Measurements from ENCODE around the gene OR52D1. TPM values are rescaled to one million over a fixed set of nuclear protein-coding genes. Genes with fewer than 3 reads are reported as not detected.

The OR52D1 gene
- total RNA-seq, 2 experiments from 2014 or later: not detected

- ATAC-seq (ENCODE audit: poor library complexity) (no peak), DNase-seq (no peak)
- no peaks in the 10 kb centered on the region for H3K36me3 Mint-ChIP-seq (ENCODE audit: low read depth)
- no peak overlapping the region for H3K4me3 Mint-ChIP-seq
- intact Hi-C loops (cut with DNase I, micrococcal nuclease): no loop called here
- no peak overlapping the region for H3K27ac Mint-ChIP-seq
- H3K4me1 ChIP-seq (ENCODE audit: insufficient read depth, low read length): no peaks in the 10 kb centered on the region
- TF ChIP-seq CTCF (IDR thresholded peaks at IDR 0.05): no peak
- ChIA-PET POLR2A (no interaction called here), CTCF (no interaction called here)
- H3K9me3 Mint-ChIP-seq: no peaks in the 10 kb centered on the region
- H3K4me1 Mint-ChIP-seq (ENCODE audit: low read depth): no peaks in the 10 kb centered on the region
- H3K9me3 ChIP-seq (ENCODE audit: control insufficient read depth in 1 of 2, insufficient read depth in 1 of 2, low read length in 2 of 2): no peaks in the 10 kb centered on the region
- H3K36me3 ChIP-seq (ENCODE audit: insufficient read depth, low read length): no peaks in the 10 kb centered on the region
- no peaks in the 10 kb centered on the region for H3K27me3 Mint-ChIP-seq
- peaks cover 0 to 2% of the 10 kb centered on the region in 2 experiments for H3K27me3 ChIP-seq (ENCODE audit: control insufficient read depth in 1 of 2, insufficient read depth in 2 of 2, low read length in 2 of 2)
- H3K4me3 ChIP-seq (ENCODE audit: low read length): no peak overlapping the region
- H3K27ac ChIP-seq (ENCODE audit: low read depth in 1 of 2, low read length in 2 of 2): no peak overlapping the region
Observed at GRCh38 chr11:5504403-5504921, 16.0 kb downstream of the OR52D1 start.

- no peak overlapping the region for H3K27ac Mint-ChIP-seq
- no peak overlapping the region for H3K4me3 Mint-ChIP-seq
- Histone ChIP-seq H3K4me3 (ENCODE audit: low read length) (no peak overlapping the region), H3K4me1 (ENCODE audit: insufficient read depth, low read length) (no peaks in the 10 kb centered on the region), H3K9me3 (ENCODE audit: control insufficient read depth in 1 of 2, insufficient read depth in 1 of 2, low read length in 2 of 2) (no peaks in the 10 kb centered on the region), H3K36me3 (ENCODE audit: insufficient read depth, low read length) (no peaks in the 10 kb centered on the region), H3K27me3 (ENCODE audit: control insufficient read depth in 1 of 2, insufficient read depth in 2 of 2, low read length in 2 of 2) (peaks cover 0 to 2% of the 10 kb centered on the region in 2 experiments), H3K27ac (ENCODE audit: low read depth in 1 of 2, low read length in 2 of 2) (no peak overlapping the region)
- no peaks in the 10 kb centered on the region for H3K36me3 Mint-ChIP-seq (ENCODE audit: low read depth)
- no peaks in the 10 kb centered on the region for H3K27me3 Mint-ChIP-seq
- no peak for TF ChIP-seq CTCF (IDR thresholded peaks at IDR 0.05)
- ATAC-seq (ENCODE audit: poor library complexity): no peak
- no peaks in the 10 kb centered on the region for H3K9me3 Mint-ChIP-seq
- DNase-seq: no peak
- H3K4me1 Mint-ChIP-seq (ENCODE audit: low read depth): no peaks in the 10 kb centered on the region
- intact Hi-C loops (cut with DNase I, micrococcal nuclease): no loop called here
- POLR2A ChIA-PET: no interaction called here
- CTCF ChIA-PET: no interaction called here
Observed at GRCh38 chr11:5505363-5506048, 17.0 kb downstream of the OR52D1 start.

DNA sequence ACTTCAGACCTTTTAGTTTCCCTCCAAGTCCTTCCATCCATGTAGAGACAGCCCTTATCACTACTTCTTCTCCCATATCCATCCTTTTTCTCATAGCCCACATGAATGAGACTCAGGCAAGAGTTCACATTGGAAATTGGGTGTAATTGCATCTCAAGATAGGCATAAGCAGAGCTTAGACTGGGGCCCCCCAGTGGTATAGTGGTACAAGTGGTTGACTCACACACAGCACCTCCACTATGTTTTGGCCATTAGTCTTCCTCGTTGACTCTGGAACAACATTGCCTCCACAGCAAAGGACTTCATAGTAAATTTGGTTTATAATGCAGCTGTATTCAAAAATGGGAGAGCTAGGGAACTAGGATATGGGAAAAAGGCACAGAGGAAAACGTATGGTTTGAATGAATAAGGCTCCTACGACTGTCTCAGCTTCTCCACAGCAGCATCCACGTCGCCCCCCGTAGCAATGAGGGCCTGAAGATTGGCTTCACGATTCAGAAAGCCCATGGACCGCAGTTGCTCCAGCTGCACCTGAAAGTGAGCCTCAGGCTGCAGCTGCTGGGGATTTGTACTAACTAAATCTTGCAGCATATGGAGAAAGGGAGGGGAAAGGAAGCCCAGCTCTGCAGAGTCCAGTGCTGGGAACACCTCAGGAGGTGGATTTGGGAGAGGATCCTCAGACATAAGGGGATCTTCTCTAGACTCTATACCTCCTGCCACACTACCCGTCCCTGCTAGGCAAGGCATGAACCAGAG lies 18.9 kb downstream of the OR52D1 start:
- Histone ChIP-seq H3K27me3 (ENCODE audit: control insufficient read depth in 1 of 2, insufficient read depth in 2 of 2, low read length in 2 of 2) (peaks cover 0 to 2% of the 10 kb centered on the region in 2 experiments), H3K9me3 (ENCODE audit: control insufficient read depth in 1 of 2, insufficient read depth in 1 of 2, low read length in 2 of 2) (no peaks in the 10 kb centered on the region), H3K4me1 (ENCODE audit: insufficient read depth, low read length) (no peaks in the 10 kb centered on the region), H3K36me3 (ENCODE audit: insufficient read depth, low read length) (no peaks in the 10 kb centered on the region), H3K27ac (ENCODE audit: low read depth in 1 of 2, low read length in 2 of 2) (no peak overlapping the region), H3K4me3 (ENCODE audit: low read length) (no peak overlapping the region)
- TF ChIP-seq CTCF (IDR thresholded peaks at IDR 0.05): no peak
- CTCF ChIA-PET: no interaction called here
- POLR2A ChIA-PET: no interaction called here
- H3K27ac Mint-ChIP-seq: no peak overlapping the region
- H3K9me3 Mint-ChIP-seq: no peaks in the 10 kb centered on the region
- H3K36me3 Mint-ChIP-seq (ENCODE audit: low read depth): no peaks in the 10 kb centered on the region
- H3K4me3 Mint-ChIP-seq: no peak overlapping the region
- ATAC-seq (ENCODE audit: poor library complexity): no peak
- intact Hi-C loops (cut with DNase I, micrococcal nuclease): no loop called here
- no peaks in the 10 kb centered on the region for H3K4me1 Mint-ChIP-seq (ENCODE audit: low read depth)
- DNase-seq: no peak
- no peaks in the 10 kb centered on the region for H3K27me3 Mint-ChIP-seq
